HG03175 (cell line): ENCODE results near the gene COASY.

Experiments used
- ATAC-seq: cut with Tn5 transposase; IDR thresholded peaks from one replicate; pipeline ENCODE4 v1.9.1; 2021; ENCODE audit warnings: mild to moderate bottlenecking, moderate library complexity; ENCODE audit not compliant: unreplicated experiment

Gene COASY

GRCh38 chr17:42571435-42572225, 9.7 kb downstream of the COASY start:
- no peak for ATAC-seq

- ATAC-seq = no peak
These were observed 11.1 kb downstream of the COASY start for GRCh38 chr17:42573095-42573494.

GRCh38 chr17:42574463-42574862, 12.5 kb downstream of the COASY start:
- ATAC-seq = no peak

- no peak for ATAC-seq
These were observed 15.2 kb downstream of the COASY start for GRCh38 chr17:42577140-42577531.

GRCh38 chr17:42577532-42578281, 15.8 kb downstream of the COASY start, which contains the start of gene PSMC3IP:
Gene PSMC3IP (minus strand): TSS chr17:42577729. CDS start chr17:42577686, 43 bp downstream.
- ATAC-seq = peak; percentile 75

- peak; percentile 53 for ATAC-seq
These were observed 16.4 kb downstream of the COASY start for GRCh38 chr17:42578282-42578869.

- no peak for ATAC-seq
These were observed 18.0 kb downstream of the COASY start for GRCh38 chr17:42579794-42580551.

- ATAC-seq = no peak
These were observed 19.9 kb downstream of the COASY start for GRCh38 chr17:42581744-42582270.

GRCh38 chr17:42584880-42585279, 22.9 kb downstream of the COASY start:
- ATAC-seq = no peak

- ATAC-seq = no peak
These were observed 23.4 kb downstream of the COASY start for GRCh38 chr17:42585353-42585752.

- no peak for ATAC-seq
These were observed 24.7 kb downstream of the COASY start for GRCh38 chr17:42586514-42587230.

- no peak for ATAC-seq
These were observed 28.9 kb downstream of the COASY start for GRCh38 chr17:42590886-42591285.

- no peak for ATAC-seq
These were observed 29.5 kb downstream of the COASY start for GRCh38 chr17:42591411-42591810.

GRCh38 chr17:42596386-42596785, 34.4 kb downstream of the COASY start:
- no peak for ATAC-seq

- no peak for ATAC-seq
These were observed 37.0 kb downstream of the COASY start for GRCh38 chr17:42598905-42599304.

- ATAC-seq = no peak
These were observed 41.4 kb downstream of the COASY start for GRCh38 chr17:42603318-42603717.

- ATAC-seq = no peak
These were observed 45.8 kb downstream of the COASY start for GRCh38 chr17:42607769-42608168.

GRCh38 chr17:42608305-42609181, 46.6 kb downstream of the COASY start:
- ATAC-seq = peak; percentile 36

- peak; percentile 88 for ATAC-seq
These were observed 47.4 kb downstream of the COASY start, which contains the start of the genes RETREG3 and TUBG1 for GRCh38 chr17:42609182-42609813. Gene RETREG3 (minus strand): TSS chr17:42609374. CDS start chr17:42609324, 50 bp downstream. Gene TUBG1 (plus strand): TSS chr17:42609683. CDS start chr17:42609738, 55 bp downstream.
